KG1 (cell line): Measurements from ENCODE around the gene CFAP251.
"Not testable (repeated sequence)": the region's sequence is repeated elsewhere in the genome, so short reads cannot be mapped to it uniquely, and the experiment has no call there.

ENCODE experiments used
- DNase-seq: peaks from one replicate; lab custom pipeline; 2025; lab: John Stamatoyannopoulos, UW

CFAP251 gene

GRCh38 chr12:122028165-122028904 is 109.9 kb downstream of the CFAP251 start:
- no peak for DNase-seq

- DNase-seq = no peak
These were observed 110.6 kb downstream of the CFAP251 start for GRCh38 chr12:122028905-122029560.

- DNase-seq = no peak
These were observed 111.4 kb downstream of the CFAP251 start for GRCh38 chr12:122029620-122030423.

- DNase-seq = no peak
These were observed 112.1 kb downstream of the CFAP251 start for GRCh38 chr12:122030424-122031035.

GRCh38 chr12:122031342-122032216 is 113.2 kb downstream of the CFAP251 start:
- DNase-seq = peak; percentile 21

GRCh38 chr12:122032580-122032979 is 114.2 kb downstream of the CFAP251 start:
- no peak for DNase-seq

- DNase-seq = no peak
These were observed 116.9 kb downstream of the CFAP251 start for GRCh38 chr12:122035292-122035691.

- DNase-seq = no peak
These were observed 117.8 kb downstream of the CFAP251 start for GRCh38 chr12:122036153-122036552.

GRCh38 chr12:122040579-122041386 is 122.4 kb downstream of the CFAP251 start:
- DNase-seq = no peak

GRCh38 chr12:122041458-122041857 is 123.1 kb downstream of the CFAP251 start:
- DNase-seq = not testable (repeated sequence)

GRCh38 chr12:122042910-122043309 is 124.5 kb downstream of the CFAP251 start:
- no peak for DNase-seq

GRCh38 chr12:122043476-122043875 is 125.1 kb downstream of the CFAP251 start:
- no peak for DNase-seq

GRCh38 chr12:122045262-122045661 is 126.9 kb downstream of the CFAP251 start:
- no peak for DNase-seq

GRCh38 chr12:122046145-122046544 is 127.8 kb downstream of the CFAP251 start:
- DNase-seq = no peak

GRCh38 chr12:122048151-122048550 is 129.8 kb downstream of the CFAP251 start:
- no peak for DNase-seq

- DNase-seq = no peak
These were observed 131.4 kb downstream of the CFAP251 start for GRCh38 chr12:122049827-122050226.

- DNase-seq = no peak
These were observed 132.3 kb downstream of the CFAP251 start for GRCh38 chr12:122050706-122051105.

- DNase-seq = no peak
These were observed 133.0 kb downstream of the CFAP251 start for GRCh38 chr12:122051231-122051876.

- DNase-seq = no peak
These were observed 133.9 kb downstream of the CFAP251 start for GRCh38 chr12:122052285-122052684.
